ENCODE measurements around the gene GLIPR1L2.
"Not testable (repeated sequence)": the region's sequence is repeated elsewhere in the genome, so short reads cannot be mapped to it uniquely, and the experiment has no call there.

Gene GLIPR1L2

DNA sequence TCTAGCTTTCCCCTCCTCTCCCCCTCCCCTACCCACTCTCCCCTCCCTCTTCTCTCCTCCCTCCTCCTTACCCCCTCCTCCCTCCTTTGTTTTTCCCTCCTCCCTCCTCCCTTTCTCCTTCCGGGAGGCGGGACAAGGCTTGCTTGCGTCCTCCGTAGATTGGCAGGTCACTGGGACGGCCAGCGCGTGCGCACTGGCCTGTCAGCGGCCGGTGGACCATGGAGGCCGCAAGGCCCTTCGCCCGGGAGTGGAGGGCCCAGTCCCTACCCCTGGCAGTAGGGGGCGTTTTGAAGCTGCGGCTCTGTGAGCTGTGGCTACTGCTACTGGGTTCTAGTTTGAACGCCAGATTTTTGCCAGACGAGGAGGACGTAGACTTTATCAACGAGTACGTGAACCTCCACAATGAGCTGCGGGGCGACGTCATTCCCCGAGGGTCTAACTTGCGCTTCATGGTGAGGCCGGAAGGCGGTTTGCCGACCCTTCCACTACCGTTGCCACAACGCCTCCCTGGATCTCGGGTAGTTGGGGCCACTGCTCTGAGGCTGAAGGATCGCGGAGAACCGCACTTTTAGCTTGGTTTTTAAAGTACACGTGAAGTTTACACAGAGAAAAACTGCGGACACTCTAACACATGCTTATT lies at the start of gene GLIPR1L2:
Gene GLIPR1L2, plus strand, starts transcription at position 191 of the 640 bp plus-strand sequence. Its CDS starts 28 bp downstream, at position 219.
- Histone ChIP-seq H3K36me3 (replicated peaks; ENCODE audit: low read depth, low read length) (no peaks in the 10 kb centered on the region), H2AFZ (ENCODE audit: low read depth, low read length) (peak within 1 kb of the TSS; percentile 98), H3K9ac (ENCODE audit: low read length) (peak within 1 kb of the TSS; percentile 79), H3K27me3 (ENCODE audit: low read depth, low read length) (no peaks in the 10 kb centered on the region), H3K4me3 (ENCODE audit: low read length) (peak within 1 kb of the TSS; percentile 83), H4K20me1 (ENCODE audit: insufficient read depth, low read length) (no peaks in the 10 kb centered on the region), H3K4me2 (ENCODE audit: low read length) (peak within 1 kb of the TSS; percentile 74), H3K79me2 (ENCODE audit: low read length) (no peaks in the 10 kb centered on the region), H3K9me3 (ENCODE audit: insufficient read depth, low read length) (no peaks in the 10 kb centered on the region), H3K27ac (ENCODE audit: low read length) (peak within 1 kb of the TSS; percentile 78), H3K4me1 (ENCODE audit: low read length) (peaks cover 13% of the 10 kb centered on the region)
- TF ChIP-seq CTCF (IDR thresholded peaks at IDR 0.05; ENCODE audit: low read depth, low read length) (peak; percentile 75), EZH2phosphoT487 (IDR thresholded peaks at IDR 0.05; ENCODE audit: low read depth) (no peak)

DNA sequence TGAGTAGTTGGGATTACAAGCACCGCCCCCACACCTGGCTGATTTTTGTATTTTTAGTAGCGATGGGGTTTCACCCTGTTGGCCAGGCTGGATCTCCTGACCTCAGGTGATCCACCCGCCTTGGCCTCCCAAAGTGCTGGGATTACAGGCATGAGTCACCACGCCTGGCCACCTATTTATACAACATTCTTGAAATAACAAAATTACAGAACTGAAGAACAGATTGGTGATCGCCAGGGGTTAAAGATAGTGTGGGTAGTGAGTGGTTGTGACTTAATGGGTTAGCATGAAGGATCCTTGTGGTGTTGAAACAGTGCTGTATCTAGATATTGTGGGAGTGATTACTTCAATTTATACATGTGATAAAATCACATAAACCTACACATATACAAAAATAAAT lies 49.0 kb upstream of the GLIPR1L2 start:
- Histone ChIP-seq H4K20me1 (ENCODE audit: insufficient read depth, low read length) (no peaks in the 10 kb centered on the region), H3K4me1 (ENCODE audit: low read length) (peaks cover 11% of the 10 kb centered on the region), H3K79me2 (ENCODE audit: low read length) (no peaks in the 10 kb centered on the region), H3K9ac (ENCODE audit: low read length) (no peak overlapping the region), H3K27ac (ENCODE audit: low read length) (no peak overlapping the region), H3K4me2 (ENCODE audit: low read length) (no peak overlapping the region), H3K36me3 (replicated peaks; ENCODE audit: low read depth, low read length) (no peaks in the 10 kb centered on the region), H3K9me3 (ENCODE audit: insufficient read depth, low read length) (no peaks in the 10 kb centered on the region), H3K4me3 (ENCODE audit: low read length) (no peak overlapping the region), H2AFZ (ENCODE audit: low read depth, low read length) (no peak overlapping the region), H3K27me3 (ENCODE audit: low read depth, low read length) (no peaks in the 10 kb centered on the region)
- TF ChIP-seq CTCF (IDR thresholded peaks at IDR 0.05; ENCODE audit: low read depth, low read length) = no peak
- TF ChIP-seq EZH2phosphoT487 (IDR thresholded peaks at IDR 0.05; ENCODE audit: low read depth) = no peak

GRCh38 chr12:75345531-75345930 lies 45.4 kb upstream of the GLIPR1L2 start:
- no peaks in the 10 kb centered on the region for H4K20me1 ChIP-seq (ENCODE audit: insufficient read depth, low read length)
- H2AFZ ChIP-seq (ENCODE audit: low read depth, low read length) = no peak overlapping the region
- no peaks in the 10 kb centered on the region for H3K4me1 ChIP-seq (ENCODE audit: low read length)
- no peak overlapping the region for H3K4me2 ChIP-seq (ENCODE audit: low read length)
- no peaks in the 10 kb centered on the region for H3K9me3 ChIP-seq (ENCODE audit: insufficient read depth, low read length)
- no peak overlapping the region for H3K27ac ChIP-seq (ENCODE audit: low read length)
- H3K36me3 ChIP-seq (replicated peaks; ENCODE audit: low read depth, low read length) = no peaks in the 10 kb centered on the region
- H3K27me3 ChIP-seq (ENCODE audit: low read depth, low read length) = no peaks in the 10 kb centered on the region
- H3K79me2 ChIP-seq (ENCODE audit: low read length) = no peaks in the 10 kb centered on the region
- no peak for TF ChIP-seq EZH2phosphoT487 (IDR thresholded peaks at IDR 0.05; ENCODE audit: low read depth)
- no peak for TF ChIP-seq CTCF (IDR thresholded peaks at IDR 0.05; ENCODE audit: low read depth, low read length)
- no peak overlapping the region for H3K4me3 ChIP-seq (ENCODE audit: low read length)
- H3K9ac ChIP-seq (ENCODE audit: low read length) = no peak overlapping the region

DNA sequence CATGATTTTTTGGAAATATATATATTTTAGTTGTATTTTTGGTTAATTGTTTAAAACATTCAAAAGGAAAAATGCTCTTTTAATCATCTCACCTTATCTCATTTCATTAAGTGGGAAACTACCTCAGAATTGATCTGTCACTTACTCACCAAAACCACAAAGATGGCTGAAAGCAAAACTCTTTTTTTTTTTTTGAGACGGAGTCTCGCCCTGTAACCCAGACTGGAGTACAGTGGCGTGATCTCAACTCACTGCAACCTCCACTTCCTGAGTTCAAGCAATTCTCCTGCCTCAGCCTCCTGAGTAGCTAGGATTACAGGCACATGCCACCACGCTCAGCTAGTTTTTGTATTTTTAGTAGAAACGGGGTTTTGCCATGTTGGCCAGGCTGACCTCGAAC lies 44.7 kb upstream of the GLIPR1L2 start:
- H3K79me2 ChIP-seq (ENCODE audit: low read length); H3K27me3 ChIP-seq (ENCODE audit: low read depth, low read length); H3K36me3 ChIP-seq (replicated peaks; ENCODE audit: low read depth, low read length); H3K4me1 ChIP-seq (ENCODE audit: low read length); H3K4me2 ChIP-seq (ENCODE audit: low read length); H3K9me3 ChIP-seq (ENCODE audit: insufficient read depth, low read length); H3K9ac ChIP-seq (ENCODE audit: low read length); H3K4me3 ChIP-seq (ENCODE audit: low read length); H3K27ac ChIP-seq (ENCODE audit: low read length); H2AFZ ChIP-seq (ENCODE audit: low read depth, low read length); H4K20me1 ChIP-seq (ENCODE audit: insufficient read depth, low read length): not testable (repeated sequence)
